ENCODE data around the gene OR8H2. TPM values are rescaled to one million over a fixed set of nuclear protein-coding genes. Genes with fewer than 3 reads are reported as not detected.

Gene OR8H2
- total RNA-seq, 2 donors from 2014 or later: not detected

Other genes with a start within 250 kb of the OR8H2 start
- not detected for gene TRIM51, start 220.4 kb upstream of the OR8H2 start, total RNA-seq
- gene OR5W2, start 189.1 kb upstream of the OR8H2 start, total RNA-seq: not detected
- not detected for gene OR5I1, start 167.3 kb upstream of the OR8H2 start, total RNA-seq
- not detected for gene OR10AG1, start 133.7 kb upstream of the OR8H2 start, total RNA-seq
- gene OR5F1, start 109.1 kb upstream of the OR8H2 start, total RNA-seq: not detected
- not detected for gene OR5AS1, start 76.0 kb upstream of the OR8H2 start, total RNA-seq
- not detected for gene OR8I2, start 10.4 kb upstream of the OR8H2 start, total RNA-seq
- gene OR8H3, start 18.7 kb downstream of the OR8H2 start, total RNA-seq: not detected
- not detected for gene OR8J3, start 36.5 kb downstream of the OR8H2 start, total RNA-seq
- gene OR8K5, start 56.6 kb downstream of the OR8H2 start, total RNA-seq: not detected
- gene OR5J2, start 72.9 kb downstream of the OR8H2 start, total RNA-seq: not detected
- not detected for gene OR5T2, start 130.6 kb downstream of the OR8H2 start, total RNA-seq
- gene OR5T3, start 148.6 kb downstream of the OR8H2 start, total RNA-seq: not detected
- gene OR5T1, start 170.5 kb downstream of the OR8H2 start, total RNA-seq: not detected
- gene OR8H1, start 188.6 kb downstream of the OR8H2 start, total RNA-seq: not detected
- not detected for gene OR8K3, start 211.5 kb downstream of the OR8H2 start, total RNA-seq
- gene OR8K1, start 242.4 kb downstream of the OR8H2 start, total RNA-seq: not detected

Measured in activated T-cell treated with anti-CD3 and anti-CD28 coated beads, Interleukin-2, amount 50 U/mL, for 72 hours (primary cell).